GM12878 (cell line): ENCODE measurements around the gene TGFBRAP1.
"Not testable (repeated sequence)": the region's sequence is repeated elsewhere in the genome, so short reads cannot be mapped to it uniquely, and the experiment has no call there.

Experiments used
- CBX5 ChIP-seq: sonication (generic); IDR thresholded peaks from 2 replicates; pipeline ENCODE4 v1.6.1; 2016; ENCODE audit warnings: low read depth, moderate library complexity, mild to moderate bottlenecking, inconsistent platforms
- CEBPZ ChIP-seq: fragments of 150-350 bp; IDR thresholded peaks from 2 replicates; pipeline ENCODE4 v1.6.1; 2016; ENCODE audit warnings: low read depth, low read length
- CTCF ChIP-seq, 3 experiments: IDR thresholded peaks in 2 of 3; conservative IDR thresholded peaks in 1 of 3; 2 replicates each; pipeline ENCODE4 v1.5.1; 2011; ENCODE audit warnings: low read depth in 3 of 3, low read length in 3 of 3, mild to moderate bottlenecking in 3 of 3, control low read depth in 2 of 3, moderate library complexity in 2 of 3, inconsistent platforms in 1 of 3, mixed read lengths in 1 of 3; ENCODE audit not compliant: control insufficient read depth in 2 of 3, insufficient read depth in 1 of 3; ENCODE audit errors: extremely low read depth in 1 of 3
- PBX3 ChIP-seq: IDR thresholded peaks from 2 replicates; pipeline ENCODE4 v1.6.1; 2011; ENCODE audit warnings: mild to moderate bottlenecking, low read depth, low read length, moderate library complexity; ENCODE audit not compliant: insufficient replicate concordance
- RAD51 ChIP-seq: fragments of 450-650 bp; IDR thresholded peaks from 2 replicates; pipeline ENCODE4 v1.6.1; 2016; ENCODE audit warnings: moderate library complexity, mild to moderate bottlenecking, inconsistent platforms
- SMC3 ChIP-seq: IDR thresholded peaks from 2 replicates; pipeline ENCODE4 v1.6.1; 2011; ENCODE audit warnings: low read length, improper control_type of control experiment, borderline replicate concordance
- ZSCAN29 ChIP-seq: fragments of 450-650 bp; IDR thresholded peaks from 2 replicates; pipeline ENCODE4 v1.6.1; 2017; ENCODE audit warnings: mild to moderate bottlenecking, moderate library complexity

GRCh38 chr2:105251016-105251648 is 78.4 kb downstream of the TGFBRAP1 start:
- TF ChIP-seq CTCF (IDR thresholded peaks at IDR 0.05 in 2 of 3, conservative IDR thresholded peaks at IDR 0.05 in 1 of 3; ENCODE audit: control insufficient read depth in 2 of 3, extremely low read depth in 1 of 3, insufficient read depth in 1 of 3, low read depth in 3 of 3, low read length in 3 of 3); CEBPZ; PBX3; RAD51; SMC3; CBX5; ZSCAN29: not testable (repeated sequence)
